GM18951 (cell line): ENCODE measurements around the gene RNF144B.
"Not testable (repeated sequence)": the region's sequence is repeated elsewhere in the genome, so short reads cannot be mapped to it uniquely, and the experiment has no call there.

Experiments
- POLR2A ChIP-seq: IDR thresholded peaks from 4 replicates; pipeline ENCODE4 v1.6.1; 2011; ENCODE audit warnings: mild to moderate bottlenecking; ENCODE audit not compliant: insufficient read length, insufficient read depth; ENCODE audit errors: extremely low read depth
- in situ Hi-C: fragments of 300-500 bp; cut with MboI; formaldehyde crosslinking; loops from one replicate; pipeline ENCODE4 v1.12.0; 2022; ENCODE audit warnings: low sequenced_read_pairs, mixed read lengths, inconsistent platforms; ENCODE audit not compliant: unreplicated experiment

Gene RNF144B

GRCh38 chr6:18386298-18386976 is 713 bp upstream of the RNF144B start:
- in situ Hi-C loops = no loop called here
- no peak for TF ChIP-seq POLR2A

GRCh38 chr6:18388271-18388670 is 1.1 kb downstream of the RNF144B start:
- in situ Hi-C loops = no loop called here

GRCh38 chr6:18388942-18389341 is 1.8 kb downstream of the RNF144B start:
- TF ChIP-seq POLR2A = no peak
- in situ Hi-C loops = no loop called here

More at GRCh38 chr6:18388271-18388670, 1.1 kb downstream of the RNF144B start:
- no peak for TF ChIP-seq POLR2A

- TF ChIP-seq POLR2A = no peak
- in situ Hi-C loops = no loop called here
Measured at GRCh38 chr6:18389479-18389878, 2.3 kb downstream of the RNF144B start.

GRCh38 chr6:18390476-18390875 is 3.3 kb downstream of the RNF144B start:
- TF ChIP-seq POLR2A = no peak
- in situ Hi-C loops = no loop called here

- in situ Hi-C loops = no loop called here
Measured at GRCh38 chr6:18391023-18391422, 3.9 kb downstream of the RNF144B start.

GRCh38 chr6:18392346-18392877 is 5.3 kb downstream of the RNF144B start:
- no peak for TF ChIP-seq POLR2A
- in situ Hi-C loops = no loop called here

More at GRCh38 chr6:18391023-18391422, 3.9 kb downstream of the RNF144B start:
- TF ChIP-seq POLR2A = no peak

- no peak for TF ChIP-seq POLR2A
- in situ Hi-C loops = no loop called here
Measured at GRCh38 chr6:18393698-18394097, 6.5 kb downstream of the RNF144B start.

GRCh38 chr6:18395177-18395855 is 8.2 kb downstream of the RNF144B start:
- in situ Hi-C loops = no loop called here
- no peak for TF ChIP-seq POLR2A

- in situ Hi-C loops = no loop called here
Measured at GRCh38 chr6:18395856-18396197, 8.7 kb downstream of the RNF144B start.

GRCh38 chr6:18397701-18398100 is 10.6 kb downstream of the RNF144B start:
- in situ Hi-C loops = no loop called here

More at GRCh38 chr6:18395856-18396197, 8.7 kb downstream of the RNF144B start:
- no peak for TF ChIP-seq POLR2A

GRCh38 chr6:18398225-18398624 is 11.1 kb downstream of the RNF144B start:
- in situ Hi-C loops = not testable (repeated sequence)

More at GRCh38 chr6:18397701-18398100, 10.6 kb downstream of the RNF144B start:
- TF ChIP-seq POLR2A = no peak

GRCh38 chr6:18400831-18401446 is 13.8 kb downstream of the RNF144B start:
- TF ChIP-seq POLR2A = no peak
- in situ Hi-C loops = no loop called here

GRCh38 chr6:18404965-18405364 is 17.8 kb downstream of the RNF144B start:
- in situ Hi-C loops = not testable (repeated sequence)
